AG04450 (cell line): ENCODE results near the gene HPS6. TPM values are rescaled to one million over a fixed set of nuclear protein-coding genes. Genes with fewer than 3 reads are reported as not detected.
"Not testable (repeated sequence)": the region's sequence is repeated elsewhere in the genome, so short reads cannot be mapped to it uniquely, and the experiment has no call there.

ENCODE experiments used
- CTCF ChIA-PET: fragments of 300-600, 350-600 bp; formaldehyde crosslinking; extraction: SDS; loops from one replicate; lab custom pipeline; 2022; ENCODE audit warnings: antibody characterized with exemption, inconsistent platforms; lab: Charles Lee
- POLR2A ChIA-PET: fragments of 350-600 bp; formaldehyde crosslinking; extraction: SDS; loops from one replicate; lab custom pipeline; 2021; ENCODE audit warnings: antibody characterized with exemption, inconsistent platforms; lab: Yijun Ruan, JAX
- DNase-seq: peaks from one replicate; pipeline ENCODE4 v3.0.0-alpha.2; 2011; ENCODE audit warnings: low read depth, low spot score
- H3K27ac ChIP-seq: one replicate; pipeline ENCODE4 v1.5.1; 2012; ENCODE audit warnings: low read depth, low read length, control low read depth
- H3K27me3 ChIP-seq: one replicate; pipeline ENCODE4 v1.6.0; 2012; ENCODE audit warnings: low read length; ENCODE audit not compliant: control insufficient read depth, insufficient read depth
- H3K4me3 ChIP-seq: 2 replicates; pipeline ENCODE4 v1.5.1; 2011; ENCODE audit warnings: mild to moderate bottlenecking, low read depth, low read length, control low read depth
- H3K9me3 ChIP-seq: 2 replicates; pipeline ENCODE4 v1.5.1; 2012; ENCODE audit warnings: low read length; ENCODE audit not compliant: control insufficient read depth, insufficient read depth
- CTCF ChIP-seq: IDR thresholded peaks from 2 replicates; pipeline ENCODE4 v1.5.1; 2011; ENCODE audit warnings: low read depth, low read length, control low read depth, inconsistent platforms
- polyA plus RNA-seq: library from polyadenylated mRNA; depleted of rRNA; stranded (reverse); fragments of >200 nt; gene quantifications from 2 replicates; pipeline ENCODE4 v1.2.3, GENCODE V29; 2011

The HPS6 gene
- polyA plus RNA-seq, 1 experiment = 6.4 TPM

GRCh38 chr10:102024799-102025198, 40.4 kb upstream of the HPS6 start:
- no peak for TF ChIP-seq CTCF
- H3K27me3 ChIP-seq = no peaks in the 10 kb centered on the region
- CTCF ChIA-PET = interaction anchor here (1.0 to 1.2 kb wide), 2 partner anchors 15 kb away, joined by 3 to 11 read pairs; no protein-coding TSS in a partner anchor
- DNase-seq = no peak
- H3K9me3 ChIP-seq = peaks cover 4% of the 10 kb centered on the region; the same call in 1 of the 2 replicates
- POLR2A ChIA-PET = no interaction called here
- H3K27ac ChIP-seq = no peak overlapping the region
- no peak overlapping the region for H3K4me3 ChIP-seq

- no peaks in the 10 kb centered on the region for H3K27me3 ChIP-seq
- H3K9me3 ChIP-seq = no peaks in the 10 kb centered on the region
- no peak for TF ChIP-seq CTCF
- ChIA-PET POLR2A (no interaction called here), CTCF (interaction anchor here (1.5 to 4.5 kb wide), 2 partner anchors 17 to 45 kb away, joined by 7 to 14 read pairs; no protein-coding TSS in a partner anchor)
- no peak overlapping the region for H3K27ac ChIP-seq
- DNase-seq = no peak
- no peak overlapping the region for H3K4me3 ChIP-seq
Observed at GRCh38 chr10:102027261-102027660, 37.9 kb upstream of the HPS6 start.

GRCh38 chr10:102033787-102034186, 31.4 kb upstream of the HPS6 start:
- Histone ChIP-seq H3K27ac (no peak overlapping the region), H3K4me3 (no peak overlapping the region), H3K27me3 (no peaks in the 10 kb centered on the region), H3K9me3 (no peaks in the 10 kb centered on the region; the same call in 1 of the 2 replicates)
- CTCF ChIA-PET = interaction anchor here (0.5 to 1.6 kb wide), 3 partner anchors 24 to 197 kb away, joined by 3 to 5 read pairs (median 5); no protein-coding TSS in a partner anchor
- POLR2A ChIA-PET = interaction anchor here (0.7 kb wide), 1 partner anchor 216 kb away, joined by 3 read pairs; no protein-coding TSS in a partner anchor
- TF ChIP-seq CTCF = no peak
- DNase-seq = no peak

- H3K9me3 ChIP-seq, DNase-seq, CTCF ChIA-PET, H3K27ac ChIP-seq, H3K4me3 ChIP-seq, H3K27me3 ChIP-seq, POLR2A ChIA-PET: not testable (repeated sequence)
Observed at GRCh38 chr10:102035807-102036206, 29.3 kb upstream of the HPS6 start.

- DNase-seq = no peak
- no peaks in the 10 kb centered on the region; the same call in 1 of the 2 replicates for H3K9me3 ChIP-seq
- TF ChIP-seq CTCF = no peak
- no peak overlapping the region for H3K27ac ChIP-seq
- no peaks in the 10 kb centered on the region for H3K27me3 ChIP-seq
- H3K4me3 ChIP-seq = no peak overlapping the region
- POLR2A ChIA-PET = no interaction called here
- CTCF ChIA-PET = interaction anchor here (1.1 to 1.4 kb wide), 2 partner anchors 35 to 199 kb away, joined by 6 read pairs; no protein-coding TSS in a partner anchor
Observed at GRCh38 chr10:102038410-102038809, 26.7 kb upstream of the HPS6 start.
